Activated T-helper 1 cell treated with anti-CD3 and anti-CD28 coated beads, Interleukin-12 subunit alpha, Interleukin-12 subunit beta, Interleukin-2, Interleukin-4 antibody, amounts not matched to agents 30 ng/mL and 10 ng/mL and 1 ng/mL, durations not matched to agents 14 hours and 24 hours and 36 hours (primary cell): Measurements from ENCODE around the gene VCAN. TPM values are rescaled to one million over a fixed set of nuclear protein-coding genes. Genes with fewer than 3 reads are reported as not detected.

Experiments
- DNase-seq: peaks from one replicate; pipeline ENCODE4 v3.0.0; 2021; ENCODE audit warnings: low spot score
- H3K27ac Mint-ChIP-seq: one replicate; pipeline ENCODE4 v1.8.0; 2021; ENCODE audit warnings: mild to moderate bottlenecking, mixed read lengths
- H3K27me3 Mint-ChIP-seq: one replicate; pipeline ENCODE4 v1.8.0; 2022; ENCODE audit warnings: mild to moderate bottlenecking, moderate library complexity, mixed read lengths; ENCODE audit not compliant: insufficient read depth
- H3K36me3 Mint-ChIP-seq: one replicate; pipeline ENCODE4 v1.8.0; 2021; ENCODE audit warnings: low read depth, mixed read lengths
- H3K4me1 Mint-ChIP-seq: one replicate; pipeline ENCODE4 v1.8.0; 2021; ENCODE audit warnings: low read depth, mixed read lengths
- H3K4me3 Mint-ChIP-seq: one replicate; pipeline ENCODE4 v1.8.0; 2021; ENCODE audit warnings: mild to moderate bottlenecking, moderate library complexity, mixed read lengths
- H3K9me3 Mint-ChIP-seq: one replicate; pipeline ENCODE4 v1.8.0; 2021; ENCODE audit warnings: mixed read lengths
- intact Hi-C: fragments of 100-400 bp; cut with micrococcal nuclease; formaldehyde crosslinking; loops from one replicate; pipeline ENCODE4 v1.15.1; 2024
- total RNA-seq: library from RNA; stranded (reverse); gene quantifications from 2 replicates; pipeline ENCODE4 v1.2.3, GENCODE V29; 2022

Gene VCAN
- total RNA-seq, 1 donor from 2014 or later, result 0.05 TPM

GRCh38 chr5:83570916-83571315 is 99.4 kb downstream of the VCAN start:
- intact Hi-C loops, result no loop called here
- Mint-ChIP-seq H3K9me3 (no peaks in the 10 kb centered on the region), H3K27ac (no peak overlapping the region), H3K27me3 (peaks cover 2% of the 10 kb centered on the region), H3K36me3 (no peaks in the 10 kb centered on the region), H3K4me1 (no peaks in the 10 kb centered on the region), H3K4me3 (no peak overlapping the region)
- DNase-seq, result no peak

- H3K36me3 Mint-ChIP-seq, result no peaks in the 10 kb centered on the region
- no peak overlapping the region for H3K27ac Mint-ChIP-seq
- no peaks in the 10 kb centered on the region for H3K9me3 Mint-ChIP-seq
- no peaks in the 10 kb centered on the region for H3K4me1 Mint-ChIP-seq
- peaks cover 5% of the 10 kb centered on the region for H3K27me3 Mint-ChIP-seq
- no peak for DNase-seq
- intact Hi-C loops, result no loop called here
- no peak overlapping the region for H3K4me3 Mint-ChIP-seq
Measured at GRCh38 chr5:83572271-83572670, 100.7 kb downstream of the VCAN start.

GRCh38 chr5:83576341-83576740 is 104.8 kb downstream of the VCAN start:
- Mint-ChIP-seq H3K4me3 (no peak overlapping the region), H3K27ac (no peak overlapping the region), H3K4me1 (no peaks in the 10 kb centered on the region), H3K9me3 (no peaks in the 10 kb centered on the region), H3K36me3 (no peaks in the 10 kb centered on the region), H3K27me3 (peaks cover 3% of the 10 kb centered on the region)
- no peak for DNase-seq
- intact Hi-C loops, result no loop called here

GRCh38 chr5:83577036-83577636 is 105.6 kb downstream of the VCAN start:
- DNase-seq, result no peak
- no peak overlapping the region for H3K27ac Mint-ChIP-seq
- H3K27me3 Mint-ChIP-seq, result peaks cover 3% of the 10 kb centered on the region
- no peaks in the 10 kb centered on the region for H3K4me1 Mint-ChIP-seq
- H3K36me3 Mint-ChIP-seq, result no peaks in the 10 kb centered on the region
- intact Hi-C loops, result no loop called here
- no peaks in the 10 kb centered on the region for H3K9me3 Mint-ChIP-seq
- no peak overlapping the region for H3K4me3 Mint-ChIP-seq

- Mint-ChIP-seq H3K9me3 (no peaks in the 10 kb centered on the region), H3K4me1 (no peaks in the 10 kb centered on the region), H3K27me3 (peaks cover 4% of the 10 kb centered on the region), H3K27ac (no peak overlapping the region), H3K36me3 (no peaks in the 10 kb centered on the region), H3K4me3 (no peak overlapping the region)
- intact Hi-C loops, result no loop called here
- DNase-seq, result no peak
Measured at GRCh38 chr5:83583859-83584258, 112.3 kb downstream of the VCAN start.

GRCh38 chr5:83586874-83587776 is 115.6 kb downstream of the VCAN start:
- DNase-seq, result no peak
- Mint-ChIP-seq H3K27ac (no peak overlapping the region), H3K36me3 (no peaks in the 10 kb centered on the region), H3K27me3 (peaks cover 6% of the 10 kb centered on the region), H3K9me3 (no peaks in the 10 kb centered on the region), H3K4me1 (no peaks in the 10 kb centered on the region), H3K4me3 (no peak overlapping the region)
- intact Hi-C loops, result no loop called here

GRCh38 chr5:83589786-83590185 is 118.2 kb downstream of the VCAN start:
- intact Hi-C loops, result no loop called here

GRCh38 chr5:83590966-83591365 is 119.4 kb downstream of the VCAN start:
- H3K9me3 Mint-ChIP-seq, result no peaks in the 10 kb centered on the region
- H3K4me3 Mint-ChIP-seq, result no peak overlapping the region
- no peaks in the 10 kb centered on the region for H3K4me1 Mint-ChIP-seq
- intact Hi-C loops, result no loop called here
- DNase-seq, result no peak
- H3K27ac Mint-ChIP-seq, result no peak overlapping the region
- no peaks in the 10 kb centered on the region for H3K36me3 Mint-ChIP-seq
- peaks cover 6% of the 10 kb centered on the region for H3K27me3 Mint-ChIP-seq

More at GRCh38 chr5:83589786-83590185, 118.2 kb downstream of the VCAN start:
- DNase-seq, result no peak
- no peaks in the 10 kb centered on the region for H3K4me1 Mint-ChIP-seq
- H3K9me3 Mint-ChIP-seq, result no peaks in the 10 kb centered on the region
- H3K27me3 Mint-ChIP-seq, result peaks cover 6% of the 10 kb centered on the region
- no peak overlapping the region for H3K4me3 Mint-ChIP-seq
- H3K36me3 Mint-ChIP-seq, result no peaks in the 10 kb centered on the region
- H3K27ac Mint-ChIP-seq, result no peak overlapping the region

GRCh38 chr5:83595217-83595616 is 123.7 kb downstream of the VCAN start:
- intact Hi-C loops, result no loop called here
- Mint-ChIP-seq H3K36me3 (no peaks in the 10 kb centered on the region), H3K27ac (no peak overlapping the region)

GRCh38 chr5:83608122-83608521 is 136.6 kb downstream of the VCAN start:
- peaks cover 2% of the 10 kb centered on the region for H3K27me3 Mint-ChIP-seq
- intact Hi-C loops, result no loop called here

More at GRCh38 chr5:83595217-83595616, 123.7 kb downstream of the VCAN start:
- no peak for DNase-seq
- no peaks in the 10 kb centered on the region for H3K4me1 Mint-ChIP-seq
- H3K4me3 Mint-ChIP-seq, result no peak overlapping the region
- H3K9me3 Mint-ChIP-seq, result no peaks in the 10 kb centered on the region
- H3K27me3 Mint-ChIP-seq, result peaks cover 2% of the 10 kb centered on the region

GRCh38 chr5:83614841-83615240 is 143.3 kb downstream of the VCAN start:
- Mint-ChIP-seq H3K27ac (no peak overlapping the region), H3K9me3 (peaks cover 4% of the 10 kb centered on the region), H3K27me3 (peaks cover 7% of the 10 kb centered on the region), H3K4me1 (no peaks in the 10 kb centered on the region), H3K36me3 (no peaks in the 10 kb centered on the region), H3K4me3 (no peak overlapping the region)
- DNase-seq, result no peak
- intact Hi-C loops, result no loop called here

More at GRCh38 chr5:83608122-83608521, 136.6 kb downstream of the VCAN start:
- H3K36me3 Mint-ChIP-seq, result no peaks in the 10 kb centered on the region
- no peak overlapping the region for H3K27ac Mint-ChIP-seq
- H3K4me3 Mint-ChIP-seq, result no peak overlapping the region
- no peaks in the 10 kb centered on the region for H3K9me3 Mint-ChIP-seq
- DNase-seq, result no peak
- H3K4me1 Mint-ChIP-seq, result no peaks in the 10 kb centered on the region

- no peaks in the 10 kb centered on the region for H3K4me1 Mint-ChIP-seq
- DNase-seq, result no peak
Measured at GRCh38 chr5:83628360-83628759, 156.8 kb downstream of the VCAN start.

More at GRCh38 chr5:83628360-83628759, 156.8 kb downstream of the VCAN start:
- no peaks in the 10 kb centered on the region for H3K9me3 Mint-ChIP-seq
- no peak overlapping the region for H3K4me3 Mint-ChIP-seq
- intact Hi-C loops, result no loop called here
- no peaks in the 10 kb centered on the region for H3K36me3 Mint-ChIP-seq
- no peaks in the 10 kb centered on the region for H3K27me3 Mint-ChIP-seq
- H3K27ac Mint-ChIP-seq, result no peak overlapping the region
